Left lung (tissue), 10 donors: ENCODE results near the gene NDST3. TPM values are rescaled to one million over a fixed set of nuclear protein-coding genes. Genes with fewer than 3 reads are reported as not detected.

Source experiments
- ATAC-seq: fragments of 200-7000 bp; cut with Tn5 transposase; one replicate; pipeline ENCODE4 v1.9.1; 2020; ENCODE audit warnings: moderate library complexity
- DNase-seq, 4 donors: peaks; one replicate each; pipeline ENCODE4 v3.0.0-alpha.2; 2013 to 2020
- H3K27ac ChIP-seq, 2 donors: fragments of 200-600 bp; sonication (generic) in 1 of 2; one replicate each; pipeline versions ENCODE4 v1.5.0 to v1.8.0; 2020 to 2021
- H3K27me3 ChIP-seq, 2 donors: fragments of 200-600 bp; sonication (generic) in 1 of 2; one replicate each; pipeline versions ENCODE4 v1.5.0 to v1.8.0; 2020 to 2021
- H3K36me3 ChIP-seq, 2 donors: fragments of 200-600 bp; sonication (generic) in 1 of 2; one replicate each; pipeline versions ENCODE4 v1.5.0 to v1.8.0; 2020 to 2021
- H3K4me1 ChIP-seq, 2 donors: fragments of 200-600 bp; one replicate each; pipeline ENCODE4 v1.8.0; 2021
- H3K4me3 ChIP-seq, 2 donors: fragments of 200-600 bp; sonication (generic) in 1 of 2; one replicate each; pipeline versions ENCODE4 v1.5.0 to v1.8.0; 2020 to 2021; ENCODE audit warnings: mild to moderate bottlenecking in 1 of 2
- H3K9me3 ChIP-seq, 2 donors: fragments of 200-600 bp; sonication (generic) in 1 of 2; one replicate each; pipeline versions ENCODE4 v1.5.0 to v1.8.0; 2020 to 2021
- intact Hi-C, 2 donors: fragments of 100-400 bp; cut with DNase I; formaldehyde crosslinking; loops; one replicate each; pipeline versions ENCODE4 v1.11.2 to v1.14.2; 2022
- polyA plus RNA-seq, 6 donors: library from polyadenylated mRNA; unstranded; fragments of 120-200 nt; gene quantifications; one replicate each; pipeline ENCODE4 v1.2.1, GENCODE V29; 2013; ENCODE audit not compliant: insufficient read length in 6 of 6
- total RNA-seq, 2 donors: library from RNA; stranded (reverse); fragmentation: NEBNext Ultra II Directional; extraction: Animal tissue kit (Norgen Biotek cat#: 25700); gene quantifications; one replicate each; pipeline ENCODE4 v1.2.1, GENCODE V29; 2021
- TF ChIP-seq, protein P1 (sequence below), 2 donors: fragments of 200-600 bp; sonication (generic) in 1 of 2; IDR thresholded peaks; one replicate each; pipeline versions ENCODE4 v1.5.0 to v1.8.0; 2021; ENCODE audit warnings: antibody characterized with exemption in 2 of 2
- donor health status: DM: no; HTN: yes; CAD: no.
- donor health status: DM: no; HTN: no; CAD: no.

The NDST3 gene
- total and polyA plus RNA-seq, 8 donors, result 0.05 to 2.0 (median 1.6) TPM

DNA sequence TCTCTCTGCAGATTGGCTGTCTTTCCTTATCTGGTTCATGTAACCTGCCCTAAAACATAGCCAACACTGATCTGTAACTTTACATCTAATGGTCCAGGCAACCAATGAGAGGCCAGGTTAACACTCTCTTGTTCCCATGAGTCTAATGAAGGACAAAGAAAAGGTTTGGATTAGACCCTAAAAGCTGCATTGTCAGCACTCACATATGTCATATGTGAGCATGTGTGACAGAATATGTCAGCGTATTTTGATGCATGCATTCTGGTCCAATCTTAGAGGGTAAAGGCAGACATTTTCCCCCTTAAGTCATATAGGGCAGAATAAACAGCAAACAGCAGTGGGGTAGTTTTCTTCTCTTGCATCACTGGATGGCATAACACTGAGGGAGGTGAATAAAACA lies 3.7 kb downstream of the NDST3 start:
- TF ChIP-seq, protein P1, sequence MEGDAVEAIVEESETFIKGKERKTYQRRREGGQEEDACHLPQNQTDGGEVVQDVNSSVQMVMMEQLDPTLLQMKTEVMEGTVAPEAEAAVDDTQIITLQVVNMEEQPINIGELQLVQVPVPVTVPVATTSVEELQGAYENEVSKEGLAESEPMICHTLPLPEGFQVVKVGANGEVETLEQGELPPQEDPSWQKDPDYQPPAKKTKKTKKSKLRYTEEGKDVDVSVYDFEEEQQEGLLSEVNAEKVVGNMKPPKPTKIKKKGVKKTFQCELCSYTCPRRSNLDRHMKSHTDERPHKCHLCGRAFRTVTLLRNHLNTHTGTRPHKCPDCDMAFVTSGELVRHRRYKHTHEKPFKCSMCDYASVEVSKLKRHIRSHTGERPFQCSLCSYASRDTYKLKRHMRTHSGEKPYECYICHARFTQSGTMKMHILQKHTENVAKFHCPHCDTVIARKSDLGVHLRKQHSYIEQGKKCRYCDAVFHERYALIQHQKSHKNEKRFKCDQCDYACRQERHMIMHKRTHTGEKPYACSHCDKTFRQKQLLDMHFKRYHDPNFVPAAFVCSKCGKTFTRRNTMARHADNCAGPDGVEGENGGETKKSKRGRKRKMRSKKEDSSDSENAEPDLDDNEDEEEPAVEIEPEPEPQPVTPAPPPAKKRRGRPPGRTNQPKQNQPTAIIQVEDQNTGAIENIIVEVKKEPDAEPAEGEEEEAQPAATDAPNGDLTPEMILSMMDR (IDR thresholded peaks at IDR 0.05), result no peak
- H3K27ac ChIP-seq, result no peak overlapping the region
- ATAC-seq (no peak), DNase-seq (no peak)
- no peak overlapping the region for H3K4me3 ChIP-seq
- H3K9me3 ChIP-seq, result no peaks in the 10 kb centered on the region
- peaks cover 16 to 45% of the 10 kb centered on the region in 2 donors for H3K27me3 ChIP-seq
- no peaks in the 10 kb centered on the region for H3K36me3 ChIP-seq
- peaks cover 0 to 10% of the 10 kb centered on the region in 2 donors for H3K4me1 ChIP-seq
- intact Hi-C loops, result no loop called here

DNA sequence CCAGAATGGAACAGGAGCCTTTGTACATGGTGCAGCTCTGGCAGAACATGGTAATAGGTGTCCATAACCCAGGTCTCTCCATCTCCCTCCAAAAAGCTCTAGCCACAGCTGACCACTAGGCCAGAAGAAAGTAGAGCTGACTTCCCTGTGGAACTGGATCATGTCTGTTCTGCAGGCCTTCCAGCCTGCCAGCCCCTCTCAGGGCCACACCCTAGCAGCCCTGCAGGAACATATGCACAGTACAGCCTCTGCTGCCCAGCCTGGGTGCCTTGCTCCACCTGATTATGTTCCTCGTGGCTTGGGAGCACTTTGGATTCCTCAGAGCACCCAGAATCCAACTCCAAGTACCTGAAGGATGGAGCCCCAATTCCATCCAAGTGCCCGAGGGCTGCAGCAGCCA lies 12.0 kb downstream of the NDST3 start:
- DNase-seq (no peak), ATAC-seq (no peak)
- Histone ChIP-seq H3K4me1 (no peaks in the 10 kb centered on the region), H3K36me3 (no peaks in the 10 kb centered on the region), H3K9me3 (peaks cover 0 to 7% of the 10 kb centered on the region in 2 donors), H3K27ac (no peak overlapping the region), H3K4me3 (no peak overlapping the region), H3K27me3 (no peaks in the 10 kb centered on the region)
- intact Hi-C loops, result no loop called here
- TF ChIP-seq, protein P1 (IDR thresholded peaks at IDR 0.05), result no peak

DNA sequence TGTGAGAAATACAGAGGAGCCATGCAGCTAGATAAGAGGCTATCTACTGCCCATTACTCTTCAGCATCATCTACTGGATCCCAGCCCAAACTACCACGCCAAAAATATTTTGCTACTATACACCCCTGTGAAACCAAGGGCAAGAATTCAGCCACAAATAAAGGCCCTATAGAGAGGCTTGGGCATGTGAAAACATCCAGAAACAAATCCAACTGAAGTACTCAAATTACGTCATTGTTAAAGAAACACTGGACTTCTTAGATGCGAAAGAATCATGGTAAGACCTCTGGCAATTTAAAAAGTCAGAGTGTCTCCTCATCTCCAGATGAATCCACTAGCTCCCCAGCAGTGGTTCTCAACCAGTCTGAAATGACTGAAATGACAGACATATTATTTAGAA lies 12.8 kb downstream of the NDST3 start:
- TF ChIP-seq, protein P1 (IDR thresholded peaks at IDR 0.05), result no peak
- no peak for DNase-seq
- Histone ChIP-seq H3K27me3 (no peaks in the 10 kb centered on the region), H3K27ac (no peak overlapping the region), H3K36me3 (no peaks in the 10 kb centered on the region), H3K4me3 (no peak overlapping the region), H3K9me3 (peaks cover 0 to 7% of the 10 kb centered on the region in 2 donors), H3K4me1 (no peaks in the 10 kb centered on the region)
- intact Hi-C loops, result no loop called here
- no peak for ATAC-seq

DNA sequence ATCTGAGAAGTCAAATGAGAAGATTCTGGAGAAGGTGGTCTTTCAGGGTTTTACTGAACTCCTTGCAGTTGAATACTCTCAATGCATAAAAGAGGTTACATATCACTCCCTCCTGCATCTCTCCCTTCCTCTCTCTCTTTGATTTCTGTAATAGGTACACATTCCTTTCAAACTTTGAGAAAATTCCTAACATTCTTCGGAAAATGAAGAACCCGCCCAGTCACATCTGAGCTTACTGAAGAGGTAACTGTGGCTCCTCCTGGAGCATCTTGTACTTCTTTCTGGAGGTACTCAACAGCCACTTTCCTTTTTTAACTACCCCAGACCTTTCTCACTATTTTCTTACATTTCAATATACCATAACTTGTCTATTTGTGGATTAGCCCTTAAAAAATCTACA lies 24.7 kb downstream of the NDST3 start:
- Histone ChIP-seq H3K36me3 (no peaks in the 10 kb centered on the region), H3K27ac (no peak overlapping the region), H3K4me3 (no peak overlapping the region), H3K27me3 (no peaks in the 10 kb centered on the region), H3K9me3 (no peaks in the 10 kb centered on the region), H3K4me1 (no peaks in the 10 kb centered on the region)
- intact Hi-C loops, result no loop called here
- no peak for DNase-seq
- ATAC-seq, result no peak
- TF ChIP-seq, protein P1 (IDR thresholded peaks at IDR 0.05), result no peak

DNA sequence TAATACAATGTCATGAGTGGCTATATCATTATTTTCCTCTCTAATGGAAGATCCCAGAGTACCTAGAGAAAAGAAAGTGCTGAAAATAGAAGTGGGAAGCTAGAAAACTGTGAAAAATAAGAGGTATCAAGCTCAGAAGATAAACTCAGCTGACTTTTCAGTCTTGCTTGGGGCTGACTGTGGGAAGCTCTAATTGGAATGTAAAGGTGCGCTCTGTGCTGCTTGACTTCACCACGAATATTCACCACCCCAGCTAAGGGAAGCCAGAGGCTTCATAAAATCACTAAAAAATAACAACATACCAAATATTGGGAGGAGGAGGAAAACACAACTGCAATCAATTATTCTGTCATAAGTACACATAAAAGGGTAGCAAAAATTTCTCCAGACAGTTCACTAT lies 25.1 kb downstream of the NDST3 start:
- Histone ChIP-seq H3K36me3 (no peaks in the 10 kb centered on the region), H3K9me3 (no peaks in the 10 kb centered on the region), H3K4me3 (no peak overlapping the region), H3K27ac (no peak overlapping the region), H3K4me1 (no peaks in the 10 kb centered on the region), H3K27me3 (no peaks in the 10 kb centered on the region)
- TF ChIP-seq, protein P1 (IDR thresholded peaks at IDR 0.05), result no peak
- intact Hi-C loops, result no loop called here
- DNase-seq (no peak), ATAC-seq (no peak)
